Uterus (tissue), 4 donors: Measurements from ENCODE around the gene ADD1. TPM values are rescaled to one million over a fixed set of nuclear protein-coding genes. Genes with fewer than 3 reads are reported as not detected.

Source experiments
- DNase-seq, 2 donors: peaks; one replicate each; pipeline ENCODE4 v3.0.0-alpha.2; 2019 to 2020
- H3K27ac ChIP-seq, 2 donors: fragments of 200-600 bp; sonication (generic); 1 replicate in 1 of 2; 2 replicates in 1 of 2; pipeline ENCODE4 v1.5.1; 2016 to 2018
- H3K27me3 ChIP-seq, 2 donors: fragments of 200-600 bp; sonication (generic); one replicate each; pipeline ENCODE4 v1.5.1; 2018 to 2019; ENCODE audit warnings: control low read depth in 1 of 2
- H3K36me3 ChIP-seq, 2 donors: fragments of 200-600 bp; sonication (generic); one replicate each; pipeline ENCODE4 v1.5.1; 2019; ENCODE audit warnings: control low read depth in 1 of 2
- H3K4me1 ChIP-seq, 2 donors: fragments of 200-600 bp; sonication (generic); one replicate each; pipeline ENCODE4 v1.5.1; 2018 to 2019; ENCODE audit warnings: control low read depth in 1 of 2
- H3K4me3 ChIP-seq, 2 donors: fragments of 200-600 bp; sonication (generic); 1 replicate in 1 of 2; 2 replicates in 1 of 2; pipeline ENCODE4 v1.5.1; 2018 to 2019; ENCODE audit warnings: mild to moderate bottlenecking in 1 of 2
- H3K9me3 ChIP-seq, 2 donors: fragments of 200-600 bp; sonication (generic); one replicate each; pipeline ENCODE4 v1.5.1; 2019; ENCODE audit warnings: control low read depth in 1 of 2
- POLR2A ChIP-seq, 2 donors: fragments of 450-650 bp; IDR thresholded peaks; one replicate each; pipeline ENCODE4 v1.6.1; 2016; ENCODE audit warnings: antibody characterized with exemption in 2 of 2, mild to moderate bottlenecking in 1 of 2, moderate library complexity in 1 of 2
- intact Hi-C: fragments of 100-400 bp; cut with DNase I; formaldehyde crosslinking; loops from one replicate; pipeline ENCODE4 v1.15.1; 2023; ENCODE audit warnings: low total_unique reads
- total RNA-seq, 4 donors: library from RNA; depleted of rRNA in 3 of 4; stranded (reverse); fragments of >200 nt in 3 of 4; gene quantifications; one replicate each; pipeline versions ENCODE4 v1.1.0 to v1.2.4, GENCODE V29; 2014 to 2023
- TF ChIP-seq, protein P1 (sequence below), 4 experiments: fragments of 200-600 bp in 2 of 4; fragments of 450-650 bp in 2 of 4; sonication (generic) in 2 of 4; IDR thresholded peaks; one replicate each; pipeline ENCODE4 v1.5.1; 2016 to 2019; ENCODE audit warnings: antibody characterized with exemption in 4 of 4, mild to moderate bottlenecking in 2 of 4, moderate library complexity in 1 of 4
- donor health status: DM: yes; HTN: yes; CAD: no.

The ADD1 gene
- total RNA-seq, 4 donors from 2014 or later, result 161 to 403 (median 225) TPM

DNA sequence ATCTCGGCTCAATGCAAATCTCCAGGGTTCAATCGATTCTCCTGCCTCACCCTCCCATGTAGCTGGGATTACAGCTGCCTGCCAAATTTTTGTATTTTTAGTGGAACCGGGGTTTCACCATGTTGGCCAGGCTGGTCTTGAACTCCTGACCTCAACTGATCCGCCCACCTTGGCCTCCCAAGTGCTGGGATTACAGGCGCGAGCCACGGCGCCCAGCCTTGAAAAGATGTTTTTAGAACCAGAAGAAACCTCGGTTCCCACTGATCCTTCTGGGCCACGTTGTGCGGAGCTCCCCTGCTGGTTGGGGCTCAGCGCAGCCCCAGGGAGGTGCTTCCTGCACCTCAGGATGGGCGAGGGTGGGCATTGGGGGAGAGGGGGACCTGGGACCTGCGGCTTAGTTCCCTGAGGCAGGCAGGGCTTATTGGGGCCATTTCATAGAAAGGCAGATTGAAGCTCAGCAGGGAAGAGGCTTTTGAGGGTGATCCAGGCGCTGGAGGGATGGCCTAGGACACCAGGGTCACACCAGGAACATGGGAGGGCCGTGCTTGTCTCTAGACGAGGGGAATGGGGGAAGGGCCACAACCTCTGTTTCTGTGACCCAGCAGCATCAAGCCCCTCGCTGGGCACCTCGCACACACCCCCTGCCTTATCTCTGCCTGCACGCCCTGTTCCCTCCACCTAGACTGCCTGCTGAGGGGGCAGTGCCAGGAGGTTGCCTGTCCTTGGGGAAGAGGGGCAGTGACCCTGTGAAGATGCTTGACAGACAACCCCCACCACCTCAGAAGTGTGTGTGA, 6.3 kb upstream of the ADD1 start:
- no peaks in the 10 kb centered on the region for H3K9me3 ChIP-seq
- peak overlapping the region; percentile 81 to 83 for H3K27ac ChIP-seq
- H3K27me3 ChIP-seq, result no peaks in the 10 kb centered on the region
- no peaks in the 10 kb centered on the region for H3K36me3 ChIP-seq
- peaks cover 6 to 11% of the 10 kb centered on the region in 2 donors for H3K4me1 ChIP-seq
- peak in 1 of 2 donors; percentile 17 for DNase-seq
- peak overlapping the region in 1 of 2 donors; percentile 17 for H3K4me3 ChIP-seq
- TF ChIP-seq, protein P1, sequence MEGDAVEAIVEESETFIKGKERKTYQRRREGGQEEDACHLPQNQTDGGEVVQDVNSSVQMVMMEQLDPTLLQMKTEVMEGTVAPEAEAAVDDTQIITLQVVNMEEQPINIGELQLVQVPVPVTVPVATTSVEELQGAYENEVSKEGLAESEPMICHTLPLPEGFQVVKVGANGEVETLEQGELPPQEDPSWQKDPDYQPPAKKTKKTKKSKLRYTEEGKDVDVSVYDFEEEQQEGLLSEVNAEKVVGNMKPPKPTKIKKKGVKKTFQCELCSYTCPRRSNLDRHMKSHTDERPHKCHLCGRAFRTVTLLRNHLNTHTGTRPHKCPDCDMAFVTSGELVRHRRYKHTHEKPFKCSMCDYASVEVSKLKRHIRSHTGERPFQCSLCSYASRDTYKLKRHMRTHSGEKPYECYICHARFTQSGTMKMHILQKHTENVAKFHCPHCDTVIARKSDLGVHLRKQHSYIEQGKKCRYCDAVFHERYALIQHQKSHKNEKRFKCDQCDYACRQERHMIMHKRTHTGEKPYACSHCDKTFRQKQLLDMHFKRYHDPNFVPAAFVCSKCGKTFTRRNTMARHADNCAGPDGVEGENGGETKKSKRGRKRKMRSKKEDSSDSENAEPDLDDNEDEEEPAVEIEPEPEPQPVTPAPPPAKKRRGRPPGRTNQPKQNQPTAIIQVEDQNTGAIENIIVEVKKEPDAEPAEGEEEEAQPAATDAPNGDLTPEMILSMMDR (IDR thresholded peaks at IDR 0.05), result no peak
- TF ChIP-seq POLR2A (IDR thresholded peaks at IDR 0.05), result no peak
- intact Hi-C loops, result no loop called here

DNA sequence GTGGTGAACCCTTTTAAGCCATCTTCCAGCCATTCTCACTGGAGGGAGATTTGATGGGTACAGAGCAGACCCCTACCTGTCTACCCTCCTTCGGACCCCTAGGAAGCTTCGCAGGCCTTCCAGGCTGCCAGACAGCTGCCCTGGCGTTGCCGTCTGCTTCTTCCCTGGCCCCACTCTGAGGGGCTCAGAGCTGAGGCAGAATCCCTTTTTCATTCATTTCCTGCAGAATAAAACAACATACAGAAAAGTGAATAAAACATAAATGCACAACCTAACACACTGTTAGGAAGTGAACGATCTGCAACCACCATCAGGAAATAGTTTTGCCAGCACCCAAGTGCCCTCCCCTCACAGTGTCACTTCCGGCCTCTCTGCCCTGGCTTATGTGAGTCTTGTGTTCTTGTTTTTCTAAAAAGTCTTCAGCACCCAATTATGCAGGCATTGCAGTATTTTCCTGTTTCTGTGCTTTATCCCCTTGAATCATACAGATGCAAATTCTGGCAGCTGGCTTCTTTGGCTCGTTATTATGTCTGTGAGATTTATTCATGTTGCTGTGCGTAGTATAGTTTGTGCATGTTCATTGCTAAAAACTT, 5.6 kb upstream of the ADD1 start:
- Histone ChIP-seq H3K36me3 (no peaks in the 10 kb centered on the region), H3K27ac (peak overlapping the region; percentile 81 to 83), H3K9me3 (no peaks in the 10 kb centered on the region), H3K4me3 (peak overlapping the region; percentile 17), H3K4me1 (peaks cover 6 to 11% of the 10 kb centered on the region in 2 donors), H3K27me3 (no peaks in the 10 kb centered on the region)
- TF ChIP-seq POLR2A (IDR thresholded peaks at IDR 0.05), result no peak
- TF ChIP-seq, protein P1 (IDR thresholded peaks at IDR 0.05), result no peak
- DNase-seq, result peak; percentile 40 to 62
- intact Hi-C loops, result no loop called here

DNA sequence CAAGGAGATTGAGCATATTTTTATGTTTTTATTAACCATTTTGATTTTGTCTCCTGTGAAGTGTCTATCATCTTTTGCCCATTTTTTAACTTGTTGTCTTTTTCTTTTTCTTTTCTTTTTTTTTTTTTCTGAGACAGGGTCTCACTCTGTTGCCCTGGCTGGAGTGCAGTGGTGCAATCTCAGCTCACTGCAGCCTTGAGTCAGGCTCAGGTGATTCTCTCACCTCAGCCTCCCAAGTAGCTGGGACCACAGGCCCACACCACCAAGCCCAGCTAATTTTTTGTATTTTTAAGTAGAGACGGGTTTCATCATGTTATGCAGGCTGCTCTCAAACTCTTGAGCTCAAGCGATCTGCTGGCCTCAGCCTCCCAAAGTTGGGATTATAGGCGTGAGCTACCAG, 4.6 kb upstream of the ADD1 start:
- H3K36me3 ChIP-seq, result no peaks in the 10 kb centered on the region
- intact Hi-C loops, result no loop called here
- no peak overlapping the region for H3K4me3 ChIP-seq
- TF ChIP-seq, protein P1 (IDR thresholded peaks at IDR 0.05), result no peak
- TF ChIP-seq POLR2A (IDR thresholded peaks at IDR 0.05), result no peak
- no peaks in the 10 kb centered on the region for H3K9me3 ChIP-seq
- peaks cover 6 to 11% of the 10 kb centered on the region in 2 donors for H3K4me1 ChIP-seq
- H3K27me3 ChIP-seq, result no peaks in the 10 kb centered on the region
- peak overlapping the region in 1 of 2 donors; percentile 83 for H3K27ac ChIP-seq
- no peak for DNase-seq

DNA sequence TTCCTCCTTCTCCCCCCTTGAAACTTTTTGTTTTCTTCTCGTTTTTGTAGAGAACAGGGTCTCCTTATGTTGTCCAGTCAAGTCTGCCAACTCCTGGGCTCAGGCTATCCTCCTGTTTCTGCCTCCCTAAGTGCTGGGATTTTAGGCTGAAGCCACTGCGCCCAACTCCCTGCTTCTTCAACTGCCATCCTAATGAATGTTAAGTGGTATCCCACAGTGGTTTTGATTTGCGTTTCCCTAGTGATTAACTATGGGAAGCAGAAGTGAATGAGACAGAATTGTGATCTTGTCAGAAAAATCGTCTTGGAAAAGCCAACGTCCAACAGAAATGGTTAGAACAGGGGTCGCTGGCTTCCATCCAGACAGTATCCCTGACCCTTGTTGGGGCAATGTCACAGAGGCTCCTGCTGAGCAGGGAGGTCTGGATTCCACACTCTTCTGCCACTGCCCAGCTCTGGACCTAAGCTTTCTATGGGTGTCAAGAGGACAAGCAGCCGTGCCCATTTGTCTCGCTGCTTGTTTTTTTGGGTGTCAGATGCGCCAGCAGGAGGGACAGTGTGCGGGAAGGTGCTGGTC, 869 bp upstream of the ADD1 start:
- intact Hi-C loops, result no loop called here
- H3K4me1 ChIP-seq, result peaks cover 3 to 13% of the 10 kb centered on the region in 2 donors
- peak overlapping the region; percentile 88 to 98 for H3K27ac ChIP-seq
- DNase-seq, result no peak
- no peaks in the 10 kb centered on the region for H3K27me3 ChIP-seq
- peak overlapping the region; percentile 75 to 95 for H3K4me3 ChIP-seq
- no peaks in the 10 kb centered on the region for H3K36me3 ChIP-seq
- TF ChIP-seq POLR2A (IDR thresholded peaks at IDR 0.05), result no peak
- TF ChIP-seq, protein P1 (IDR thresholded peaks at IDR 0.05), result no peak
- no peaks in the 10 kb centered on the region for H3K9me3 ChIP-seq
